Spleen (tissue), 7 donors: ENCODE measurements around the gene CPA2.

Experiments
- POLR2A ChIP-seq, 3 donors: fragments of 450-650 bp; IDR thresholded peaks; one replicate each; pipeline ENCODE4 v1.5.1; 2017; ENCODE audit warnings: antibody characterized with exemption in 3 of 3, mild to moderate bottlenecking in 1 of 3
- POLR2AphosphoS5 ChIP-seq, 3 donors: sonication (generic); formaldehyde crosslinking; IDR thresholded peaks; one replicate each; pipeline ENCODE4 v1.5.1; 2017; ENCODE audit warnings: antibody characterized with exemption in 3 of 3
- TF ChIP-seq, protein P1 (sequence below), 11 experiments: fragments of 200-600 bp in 7 of 11; fragments of 450-650 bp in 4 of 11; sonication (generic) in 4 of 11; IDR thresholded peaks in 8 of 11; conservative IDR thresholded peaks in 3 of 11; 1 replicate in 7 of 11; 2 replicates in 4 of 11; pipeline versions ENCODE4 v1.4.0 to v1.8.0; 2016 to 2021; ENCODE audit warnings: antibody characterized with exemption in 11 of 11, inconsistent platforms in 4 of 11, mild to moderate bottlenecking in 1 of 11
- donor health status: DM: no; HTN: no; CAD: no; lungs with moderate emphysema.
- donor health status: DM: no; HTN: no; CAD: no.
- donor health status: DM: no; HTN: no; CAD: no.

DNA sequence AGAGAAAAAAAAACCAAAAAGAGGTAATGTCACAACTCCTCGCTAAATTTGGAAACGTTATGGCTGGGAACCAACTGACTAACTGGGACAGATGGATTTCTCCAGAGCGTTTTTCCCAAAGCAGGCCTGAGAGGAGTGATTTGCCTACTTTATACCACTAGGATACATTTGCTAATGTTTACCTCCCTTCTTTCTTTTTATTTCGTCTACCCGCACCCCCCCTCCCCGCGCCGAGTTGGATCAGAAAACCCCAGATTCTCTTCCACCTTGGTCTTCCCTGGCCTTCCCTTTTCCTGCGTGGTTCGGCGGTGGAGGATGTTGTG, 7.2 kb downstream of the CPA2 start:
- TF ChIP-seq POLR2AphosphoS5 (IDR thresholded peaks at IDR 0.05) (no peak), POLR2A (IDR thresholded peaks at IDR 0.05) (no peak)
- TF ChIP-seq, protein P1, sequence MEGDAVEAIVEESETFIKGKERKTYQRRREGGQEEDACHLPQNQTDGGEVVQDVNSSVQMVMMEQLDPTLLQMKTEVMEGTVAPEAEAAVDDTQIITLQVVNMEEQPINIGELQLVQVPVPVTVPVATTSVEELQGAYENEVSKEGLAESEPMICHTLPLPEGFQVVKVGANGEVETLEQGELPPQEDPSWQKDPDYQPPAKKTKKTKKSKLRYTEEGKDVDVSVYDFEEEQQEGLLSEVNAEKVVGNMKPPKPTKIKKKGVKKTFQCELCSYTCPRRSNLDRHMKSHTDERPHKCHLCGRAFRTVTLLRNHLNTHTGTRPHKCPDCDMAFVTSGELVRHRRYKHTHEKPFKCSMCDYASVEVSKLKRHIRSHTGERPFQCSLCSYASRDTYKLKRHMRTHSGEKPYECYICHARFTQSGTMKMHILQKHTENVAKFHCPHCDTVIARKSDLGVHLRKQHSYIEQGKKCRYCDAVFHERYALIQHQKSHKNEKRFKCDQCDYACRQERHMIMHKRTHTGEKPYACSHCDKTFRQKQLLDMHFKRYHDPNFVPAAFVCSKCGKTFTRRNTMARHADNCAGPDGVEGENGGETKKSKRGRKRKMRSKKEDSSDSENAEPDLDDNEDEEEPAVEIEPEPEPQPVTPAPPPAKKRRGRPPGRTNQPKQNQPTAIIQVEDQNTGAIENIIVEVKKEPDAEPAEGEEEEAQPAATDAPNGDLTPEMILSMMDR (IDR thresholded peaks at IDR 0.05 in 8 of 11, conservative IDR thresholded peaks at IDR 0.05 in 3 of 11) = no peak
